CD4-positive, alpha-beta T cell (primary cell): ENCODE measurements around the gene HDLBP. TPM values are rescaled to one million over a fixed set of nuclear protein-coding genes. Genes with fewer than 3 reads are reported as not detected.

ENCODE experiments used
- ATAC-seq: fragments of 200-7000 bp; cut with Tn5 transposase; one replicate; pipeline ENCODE4 v1.10.0; 2022; ENCODE audit warnings: mild to moderate bottlenecking; ENCODE audit not compliant: poor library complexity
- CTCF ChIA-PET: fragments of 350-600 bp; sonication (Branson Sonifier 250); formaldehyde crosslinking; loops from one replicate; lab custom pipeline; 2021; ENCODE audit warnings: antibody characterized with exemption, inconsistent platforms; lab: Charles Lee
- POLR2A ChIA-PET: fragments of 350-600 bp; sonication (Branson Sonifier 250); formaldehyde crosslinking; loops from one replicate; lab custom pipeline; 2021; ENCODE audit warnings: antibody characterized with exemption, inconsistent platforms; lab: Charles Lee
- DNase-seq, 14 experiments: peaks; one replicate each; pipeline ENCODE4 v3.0.0-alpha.2; 2013 to 2020; ENCODE audit warnings: mixed read lengths in 2 of 14
- H3K27ac ChIP-seq, 2 donors: one replicate each; pipeline versions ENCODE4 v1.5.1 to v1.7.0; 2013; ENCODE audit warnings: low read length in 2 of 2, low read depth in 1 of 2, mild to moderate bottlenecking in 1 of 2
- H3K27me3 ChIP-seq, 2 experiments: 1 replicate in 1 of 2; 2 replicates in 1 of 2; pipeline versions ENCODE4 v1.6.1 to v1.7.0; 2013; ENCODE audit warnings: low read length in 2 of 2, control low read depth in 1 of 2, mild to moderate bottlenecking in 1 of 2, moderate library complexity in 1 of 2; ENCODE audit not compliant: insufficient read depth in 2 of 2, control insufficient read depth in 1 of 2
- H3K36me3 ChIP-seq: one replicate; pipeline ENCODE4 v1.6.1; 2013; ENCODE audit warnings: low read length, control low read depth; ENCODE audit not compliant: insufficient read depth
- H3K4me1 ChIP-seq: one replicate; pipeline ENCODE4 v1.6.1; 2013; ENCODE audit warnings: low read length, control low read depth; ENCODE audit not compliant: insufficient read depth
- H3K4me3 ChIP-seq: one replicate; pipeline ENCODE4 v1.5.1; 2013; ENCODE audit warnings: mild to moderate bottlenecking, low read length, moderate library complexity
- H3K9me3 ChIP-seq, 2 experiments: 1 replicate in 1 of 2; 2 replicates in 1 of 2; pipeline versions ENCODE4 v1.6.1 to v1.7.0; 2013; ENCODE audit warnings: low read length in 2 of 2, mild to moderate bottlenecking in 2 of 2, control low read depth in 1 of 2, moderate library complexity in 1 of 2; ENCODE audit not compliant: control insufficient read depth in 1 of 2, insufficient read depth in 1 of 2
- H3K27ac Mint-ChIP-seq: one replicate; pipeline ENCODE4 v1.8.0; 2020; ENCODE audit warnings: mixed read lengths
- H3K27me3 Mint-ChIP-seq: one replicate; pipeline ENCODE4 v1.8.0; 2021; ENCODE audit warnings: mixed read lengths
- H3K36me3 Mint-ChIP-seq: one replicate; pipeline ENCODE4 v1.8.0; 2021; ENCODE audit warnings: low read depth, mixed read lengths
- H3K4me1 Mint-ChIP-seq: one replicate; pipeline ENCODE4 v1.8.0; 2021; ENCODE audit warnings: low read depth, mixed read lengths
- H3K4me3 Mint-ChIP-seq: one replicate; pipeline ENCODE4 v1.8.0; 2020; ENCODE audit warnings: mild to moderate bottlenecking, mixed read lengths
- H3K9me3 Mint-ChIP-seq: one replicate; pipeline ENCODE4 v1.8.0; 2020; ENCODE audit warnings: mixed read lengths
- CTCF ChIP-seq: fragments of 200-600 bp; IDR thresholded peaks from one replicate; pipeline ENCODE4 v1.8.0; 2022; ENCODE audit warnings: antibody characterized with exemption, mild to moderate bottlenecking
- intact Hi-C, 2 experiments: fragments of 100-400 bp; cut with DNase I in 1 of 2; cut with micrococcal nuclease in 1 of 2; formaldehyde crosslinking; loops; one replicate each; pipeline versions ENCODE4 v1.15.1 to v1.9.0; 2023 to 2025; cut with DNase I, micrococcal nuclease
- total RNA-seq, 174 experiments: library from RNA in 2 of 174; stranded (reverse) in 2 of 174; gene quantifications; one replicate each; pipeline ENCODE4 v1.2.3 and lab custom pipeline; 2021 to 2026

HDLBP gene
- total RNA-seq, 2 experiments from 2014 or later, result 82.0 to 97.9 TPM

- Mint-ChIP-seq H3K4me3 (no peak overlapping the region), H3K4me1 (peaks cover 42% of the 10 kb centered on the region), H3K27ac (no peak overlapping the region), H3K9me3 (no peaks in the 10 kb centered on the region), H3K27me3 (no peaks in the 10 kb centered on the region), H3K36me3 (peaks cover 70% of the 10 kb centered on the region)
- ChIA-PET POLR2A (no interaction called here), CTCF (no interaction called here)
- DNase-seq (no peak), ATAC-seq (no peak)
- H3K4me1 ChIP-seq, result peaks cover 16% of the 10 kb centered on the region
- no peak overlapping the region for H3K4me3 ChIP-seq
- no peaks in the 10 kb centered on the region for H3K9me3 ChIP-seq
- no peak for TF ChIP-seq CTCF
- H3K27ac ChIP-seq, result no peak overlapping the region
- intact Hi-C loops, result no loop called here
- peaks cover 54% of the 10 kb centered on the region for H3K36me3 ChIP-seq
- no peaks in the 10 kb centered on the region for H3K27me3 ChIP-seq
These were observed 9.3 kb upstream of the HDLBP start for GRCh38 chr2:241324775-241325174.

GRCh38 chr2:241323778-241324177, 8.3 kb upstream of the HDLBP start:
- peaks cover 49% of the 10 kb centered on the region for H3K4me1 Mint-ChIP-seq
- H3K36me3 Mint-ChIP-seq, result peaks cover 67% of the 10 kb centered on the region
- ChIA-PET POLR2A (no interaction called here), CTCF (no interaction called here)
- H3K9me3 ChIP-seq, result no peaks in the 10 kb centered on the region
- no peaks in the 10 kb centered on the region for H3K27me3 ChIP-seq
- peak overlapping the region; percentile 27 for H3K27ac Mint-ChIP-seq
- DNase-seq (no peak), ATAC-seq (no peak)
- H3K36me3 ChIP-seq, result peaks cover 46% of the 10 kb centered on the region
- TF ChIP-seq CTCF, result no peak
- no peaks in the 10 kb centered on the region for H3K27me3 Mint-ChIP-seq
- peaks cover 22% of the 10 kb centered on the region for H3K4me1 ChIP-seq
- intact Hi-C loops, result no loop called here
- H3K4me3 Mint-ChIP-seq, result no peak overlapping the region
- no peak overlapping the region for H3K27ac ChIP-seq
- no peaks in the 10 kb centered on the region for H3K9me3 Mint-ChIP-seq
- H3K4me3 ChIP-seq, result no peak overlapping the region

- H3K36me3 ChIP-seq, result peaks cover 34% of the 10 kb centered on the region
- TF ChIP-seq CTCF, result no peak
- no peaks in the 10 kb centered on the region for H3K9me3 Mint-ChIP-seq
- H3K27ac Mint-ChIP-seq, result no peak overlapping the region
- no peak overlapping the region for H3K27ac ChIP-seq
- ATAC-seq (no peak), DNase-seq (no peak)
- intact Hi-C loops, result no loop called here
- POLR2A ChIA-PET, result interaction anchor here (0.8 kb wide), 1 partner anchor 413 kb away, joined by 3 read pairs; the partner anchor contains the start of gene D2HGDH
- no peaks in the 10 kb centered on the region for H3K27me3 Mint-ChIP-seq
- peaks cover 39% of the 10 kb centered on the region for H3K4me1 ChIP-seq
- no peaks in the 10 kb centered on the region for H3K27me3 ChIP-seq
- H3K4me3 Mint-ChIP-seq, result no peak overlapping the region
- CTCF ChIA-PET, result no interaction called here
- peaks cover 65% of the 10 kb centered on the region for H3K4me1 Mint-ChIP-seq
- no peak overlapping the region for H3K4me3 ChIP-seq
- H3K36me3 Mint-ChIP-seq, result peaks cover 62% of the 10 kb centered on the region
- H3K9me3 ChIP-seq, result no peaks in the 10 kb centered on the region
These were observed 6.4 kb upstream of the HDLBP start for GRCh38 chr2:241321886-241322285.
